Transverse colon (tissue), 4 donors: ENCODE results near the gene KCNG4. TPM values are rescaled to one million over a fixed set of nuclear protein-coding genes. Genes with fewer than 3 reads are reported as not detected.

Source experiments
- DNase-seq: peaks from one replicate; pipeline ENCODE4 v3.0.0-alpha.2; 2019
- H3K27ac ChIP-seq, 4 donors: fragments of 200-600 bp; sonication (generic); 2 replicates each; pipeline ENCODE4 v1.5.1; 2016 to 2018; ENCODE audit warnings: inconsistent platforms in 4 of 4
- H3K27me3 ChIP-seq: fragments of 200-600 bp; sonication (generic); 2 replicates; pipeline ENCODE4 v1.5.1; 2017; ENCODE audit warnings: inconsistent platforms
- H3K36me3 ChIP-seq, 4 donors: fragments of 200-600 bp; sonication (generic); 2 replicates each; pipeline ENCODE4 v1.5.1; 2017 to 2019; ENCODE audit warnings: inconsistent platforms in 4 of 4
- H3K4me1 ChIP-seq, 4 donors: fragments of 200-600 bp; sonication (generic); 2 replicates each; pipeline ENCODE4 v1.5.1; 2017 to 2020; ENCODE audit warnings: inconsistent platforms in 4 of 4
- H3K4me3 ChIP-seq, 4 donors: fragments of 200-600 bp; sonication (generic); 1 replicate in 1 of 4; 2 replicates in 3 of 4; pipeline versions ENCODE4 v1.5.1 to v1.6.1; 2017 to 2019; ENCODE audit warnings: inconsistent platforms in 4 of 4
- H3K9me3 ChIP-seq, 2 donors: fragments of 200-600 bp; sonication (generic); 2 replicates each; pipeline ENCODE4 v1.5.1; 2017 to 2019; ENCODE audit warnings: inconsistent platforms in 2 of 2
- CTCF ChIP-seq, 5 experiments: fragments of 200-600 bp in 3 of 5; fragments of 450-650 bp in 2 of 5; sonication (generic) in 3 of 5; IDR thresholded peaks; 1 replicate in 2 of 5; 2 replicates in 3 of 5; pipeline ENCODE4 v1.5.1; 2016 to 2017; ENCODE audit warnings: antibody characterized with exemption in 5 of 5, inconsistent platforms in 3 of 5, mild to moderate bottlenecking in 2 of 5, moderate library complexity in 1 of 5
- EP300 ChIP-seq: sonication (generic); formaldehyde crosslinking; IDR thresholded peaks from one replicate; pipeline ENCODE4 v1.6.1; 2017; ENCODE audit warnings: antibody characterized with exemption, low read depth
- POLR2A ChIP-seq: fragments of 450-650 bp; IDR thresholded peaks from one replicate; pipeline ENCODE4 v1.6.1; 2016; ENCODE audit warnings: antibody characterized with exemption, mild to moderate bottlenecking, moderate library complexity
- POLR2AphosphoS5 ChIP-seq, 3 donors: sonication (generic); formaldehyde crosslinking; IDR thresholded peaks; one replicate each; pipeline ENCODE4 v1.6.1; 2016; ENCODE audit warnings: antibody characterized with exemption in 3 of 3
- WGBS, 2 donors: methylation state at CpG; one replicate each; pipeline ENCODE4 v1.1.5; 2018; ENCODE audit warnings: low coverage in 1 of 2; 5-methylcytosine and 5-hydroxymethylcytosine counted together
- in situ Hi-C, 4 donors: fragments of 200-750 bp; cut with MboI; loops; one replicate each; pipeline versions ENCODE4 v1.15.0 to v1.15.1; 2017; ENCODE audit warnings: low sequenced_read_pairs in 3 of 4, low pct_ligation_motif_present in 1 of 4, low pct_unique_long_range_greater_than_20kb in 1 of 4
- intact Hi-C: fragments of 100-400 bp; cut with DNase I; formaldehyde crosslinking; loops from one replicate; pipeline ENCODE4 v1.15.1; 2023; ENCODE audit warnings: low total_unique reads
- total RNA-seq, 4 donors: library from RNA; depleted of rRNA; stranded (reverse); fragments of >200 nt; gene quantifications; one replicate each; pipeline ENCODE4 v1.1.0, GENCODE V29; 2016

Gene KCNG4
- total RNA-seq, 4 donors from 2014 or later, result not detected

- TF ChIP-seq POLR2AphosphoS5 (IDR thresholded peaks at IDR 0.05) (no peak), CTCF (IDR thresholded peaks at IDR 0.05) (no peak), POLR2A (no peak), EP300 (no peak)
- Histone ChIP-seq H3K36me3 (no peaks in the 10 kb centered on the region), H3K9me3 (no peaks in the 10 kb centered on the region), H3K27ac (no peak overlapping the region), H3K27me3 (no peaks in the 10 kb centered on the region), H3K4me1 (no peaks in the 10 kb centered on the region), H3K4me3 (no peak overlapping the region)
- DNase-seq, result no peak
- in situ Hi-C loops (loop anchor here in 3 of 4 donors (10.0 kb wide), 2 partner anchors 200 to 210 kb away; no protein-coding TSS in a partner anchor), intact Hi-C loops (loop anchor here (10.0 kb wide), 1 partner anchor 210 kb away; no protein-coding TSS in a partner anchor)
- 80 to 92% methylated on average over 1 to 9 of the region's 9 CpGs for WGBS, 2 donors
Observed at GRCh38 chr16:84274515-84274914, 34.7 kb upstream of the KCNG4 start.

- TF ChIP-seq CTCF (IDR thresholded peaks at IDR 0.05) (no peak), POLR2A (no peak), POLR2AphosphoS5 (IDR thresholded peaks at IDR 0.05) (no peak), EP300 (no peak)
- Histone ChIP-seq H3K9me3 (no peaks in the 10 kb centered on the region), H3K4me3 (no peak overlapping the region), H3K27ac (no peak overlapping the region), H3K27me3 (no peaks in the 10 kb centered on the region), H3K36me3 (no peaks in the 10 kb centered on the region), H3K4me1 (no peaks in the 10 kb centered on the region)
- intact Hi-C loops, result loop anchor here (10.0 kb wide), 1 partner anchor 212 kb away; no protein-coding TSS in a partner anchor
- 33 to 39% methylated on average over 1 of the region's 1 CpG for WGBS, 2 donors
- no peak for DNase-seq
- in situ Hi-C loops, result loop anchor here in 3 of 4 donors (10.0 kb wide), 2 partner anchors 202 to 212 kb away; no protein-coding TSS in a partner anchor
Observed at GRCh38 chr16:84272740-84273320, 33.0 kb upstream of the KCNG4 start.

- intact Hi-C loops (loop anchor here (10.0 kb wide), 1 partner anchor 213 kb away; no protein-coding TSS in a partner anchor), in situ Hi-C loops (loop anchor here in 3 of 4 donors (10.0 kb wide), 2 partner anchors 203 to 213 kb away; no protein-coding TSS in a partner anchor)
- Histone ChIP-seq H3K36me3 (no peaks in the 10 kb centered on the region), H3K9me3 (no peaks in the 10 kb centered on the region), H3K27me3 (no peaks in the 10 kb centered on the region), H3K4me1 (no peaks in the 10 kb centered on the region), H3K27ac (no peak overlapping the region), H3K4me3 (no peak overlapping the region)
- no peak for DNase-seq
- TF ChIP-seq POLR2A (no peak), EP300 (no peak), POLR2AphosphoS5 (IDR thresholded peaks at IDR 0.05) (no peak), CTCF (IDR thresholded peaks at IDR 0.05) (no peak)
- WGBS, 2 donors, result 82 to 90% methylated on average over 3 to 4 of the region's 4 CpGs
Observed at GRCh38 chr16:84271866-84272265, 32.1 kb upstream of the KCNG4 start.

GRCh38 chr16:84271037-84271436 lies 31.2 kb upstream of the KCNG4 start:
- H3K9me3 ChIP-seq, result no peaks in the 10 kb centered on the region
- DNase-seq, result no peak
- 74% methylated on average over 1 of the region's 1 CpG; no CpG with 5 or more reads in 1 of the 2 donors for WGBS, 2 donors
- intact Hi-C loops, result loop anchor here (10.0 kb wide), 1 partner anchor 214 kb away; no protein-coding TSS in a partner anchor
- no peak overlapping the region for H3K4me3 ChIP-seq
- H3K36me3 ChIP-seq, result no peaks in the 10 kb centered on the region
- no peaks in the 10 kb centered on the region for H3K4me1 ChIP-seq
- in situ Hi-C loops, result loop anchor here in 3 of 4 donors (10.0 kb wide), 2 partner anchors 204 to 214 kb away; no protein-coding TSS in a partner anchor
- TF ChIP-seq POLR2AphosphoS5 (IDR thresholded peaks at IDR 0.05) (no peak), POLR2A (no peak), EP300 (no peak), CTCF (IDR thresholded peaks at IDR 0.05) (no peak)
- no peak overlapping the region for H3K27ac ChIP-seq
- H3K27me3 ChIP-seq, result no peaks in the 10 kb centered on the region
